ENCODE measurements around the gene GNAI2.

The GNAI2 gene

DNA sequence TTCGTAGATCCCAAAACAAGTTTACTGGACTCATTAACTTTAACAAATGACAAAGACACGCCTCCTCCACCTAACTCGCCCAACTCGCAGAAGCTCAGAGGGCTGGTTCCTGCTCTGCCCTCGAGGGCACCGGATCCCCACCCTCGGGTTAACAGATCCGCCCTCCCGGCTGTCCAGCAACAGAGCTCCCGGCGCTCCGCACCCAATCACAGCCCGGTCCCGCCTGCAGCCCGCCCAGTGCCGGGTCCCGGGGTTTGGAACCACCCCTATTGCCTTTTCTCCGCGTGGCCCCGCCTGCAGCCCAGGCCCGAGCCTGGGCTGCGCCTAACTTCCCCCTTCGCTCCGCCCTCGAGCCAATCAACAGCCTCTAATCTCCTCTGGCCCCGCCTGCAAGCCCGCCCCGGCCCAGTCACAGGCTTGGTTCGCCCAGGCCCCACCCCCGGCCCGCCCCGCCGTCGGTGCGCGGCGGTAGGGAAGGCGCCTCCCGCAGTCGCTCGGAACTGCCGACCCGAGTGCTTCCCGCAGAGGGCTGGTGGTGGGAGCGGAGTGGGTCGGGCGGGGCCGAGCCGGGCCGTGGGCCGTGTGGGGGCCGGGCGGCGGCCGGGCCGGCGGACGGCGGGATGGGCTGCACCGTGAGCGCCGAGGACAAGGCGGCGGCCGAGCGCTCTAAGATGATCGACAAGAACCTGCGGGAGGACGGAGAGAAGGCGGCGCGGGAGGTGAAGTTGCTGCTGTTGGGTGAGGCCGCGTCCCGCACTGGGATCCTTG, at the start of gene GNAI2:
Gene GNAI2 (plus strand): TSS at position 489 of the 768 bp plus-strand sequence. CDS start 132 bp downstream, at position 621.
- peak; percentile 100 for DNase-seq (ENCODE audit: low spot score)

DNA sequence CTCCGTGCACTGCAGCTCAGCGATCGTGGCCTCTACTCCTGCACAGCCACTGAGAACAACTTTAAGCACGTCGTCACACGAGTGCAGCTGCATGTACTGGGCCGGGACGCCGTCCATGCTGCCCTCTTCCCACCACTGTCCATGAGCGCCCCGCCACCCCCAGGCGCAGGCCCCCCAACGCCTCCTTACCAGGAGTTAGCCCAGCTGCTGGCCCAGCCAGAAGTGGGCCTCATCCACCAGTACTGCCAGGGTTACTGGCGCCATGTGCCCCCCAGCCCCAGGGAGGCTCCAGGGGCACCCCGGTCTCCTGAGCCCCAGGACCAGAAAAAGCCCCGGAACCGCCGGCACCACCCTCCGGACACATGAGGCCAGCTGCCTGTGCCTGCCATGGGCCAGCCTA, 48.3 kb upstream of the GNAI2 start:
- no peak for DNase-seq (ENCODE audit: low spot score)

DNA sequence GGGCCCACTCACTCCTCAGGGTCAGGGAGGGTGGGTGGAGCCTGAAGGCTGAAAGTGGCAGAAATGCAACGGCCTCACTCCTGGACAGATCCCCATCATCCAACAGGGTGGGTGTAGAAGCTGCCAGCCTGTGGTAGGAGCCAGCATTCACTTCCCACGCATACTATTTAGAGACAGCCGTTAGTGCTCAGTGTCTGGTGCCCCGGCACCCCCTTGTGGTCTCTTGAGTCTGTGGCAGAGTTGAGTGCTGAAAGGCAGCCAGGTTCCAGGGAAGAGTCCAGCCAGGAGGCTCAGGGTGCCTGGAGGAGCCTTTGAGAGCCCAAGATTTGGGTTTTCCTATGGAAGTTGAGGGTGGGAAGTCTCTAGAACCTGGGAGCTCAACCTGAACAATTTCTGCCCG, 46.7 kb upstream of the GNAI2 start:
- DNase-seq (ENCODE audit: low spot score): peak; percentile 59

DNA sequence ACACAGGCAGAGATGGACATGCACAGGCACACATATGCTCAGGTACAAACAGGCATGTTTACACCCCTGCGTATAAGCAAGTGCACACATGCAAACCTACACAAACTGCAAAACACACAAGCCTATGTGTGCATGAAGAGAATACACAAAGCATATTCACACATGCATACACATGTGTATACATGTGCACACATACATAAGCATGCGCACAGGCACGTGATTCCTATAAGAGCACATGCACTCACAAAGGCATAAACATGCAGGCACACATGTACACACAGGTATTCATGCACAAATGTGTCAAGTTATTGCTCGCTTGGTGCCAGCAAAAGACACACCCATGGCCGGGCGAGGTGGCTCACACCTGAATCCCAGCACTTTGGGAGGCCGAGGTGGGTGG, 46.0 kb upstream of the GNAI2 start:
- no peak for DNase-seq (ENCODE audit: low spot score)

DNA sequence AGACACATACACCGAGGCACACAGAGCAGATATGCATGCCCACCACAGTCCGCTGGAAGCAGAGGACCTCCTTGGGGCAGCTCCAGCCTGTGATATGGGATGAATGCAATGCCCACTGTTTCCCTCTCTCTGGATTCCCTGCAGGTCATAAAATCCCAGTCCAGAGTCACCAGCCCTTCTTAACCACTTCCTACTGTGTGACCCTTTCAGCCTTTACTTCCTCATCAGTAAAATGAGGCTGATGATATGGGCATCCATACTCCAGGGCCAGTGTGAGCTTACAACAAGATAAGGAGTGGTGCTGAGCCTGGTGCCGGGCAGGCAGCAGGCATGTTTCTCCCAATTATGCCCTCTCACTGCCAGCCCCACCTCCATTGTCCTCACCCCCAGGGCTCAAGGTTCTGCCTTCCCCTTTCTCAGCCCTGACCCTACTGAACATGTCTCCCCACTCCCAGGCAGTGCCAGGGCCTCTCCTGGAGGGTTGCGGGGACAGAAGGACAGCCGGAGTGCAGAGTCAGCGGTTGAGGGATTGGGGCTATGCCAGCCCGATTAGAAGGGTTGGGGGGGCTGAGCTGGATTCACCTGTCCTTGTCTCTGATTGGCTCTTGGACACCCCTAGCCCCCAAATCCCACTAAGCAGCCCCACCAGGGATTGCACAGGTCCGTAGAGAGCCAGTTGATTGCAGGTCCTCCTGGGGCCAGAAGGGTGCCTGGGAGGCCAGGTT, 44.9 kb upstream of the GNAI2 start, which contains the start of gene GNAT1:
Gene GNAT1 (plus strand): TSS at position 675 of the 725 bp plus-strand sequence. CDS start 116 bp downstream, outside the sequence.
- no peak for DNase-seq (ENCODE audit: low spot score)

DNA sequence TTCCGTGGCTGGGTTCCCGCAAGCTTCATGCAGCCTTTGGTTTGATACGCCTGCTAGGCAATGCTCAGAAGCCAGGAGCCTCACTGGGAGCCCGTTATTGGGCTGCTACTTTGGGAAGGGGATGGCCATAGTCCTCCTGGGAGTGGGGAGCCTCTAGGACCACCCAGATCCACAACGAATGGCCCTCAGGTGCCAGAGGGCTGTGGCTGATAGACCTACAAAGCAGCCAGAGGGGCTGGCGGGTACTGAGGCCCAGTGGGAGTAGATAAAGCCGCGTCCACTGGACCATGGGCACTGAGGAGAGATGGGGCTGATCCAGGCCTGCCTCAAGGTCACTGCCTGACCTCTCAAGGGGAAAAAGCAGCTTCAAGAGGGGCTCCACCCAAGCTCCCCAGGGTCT, 43.9 kb upstream of the GNAI2 start:
- DNase-seq (ENCODE audit: low spot score): no peak

DNA sequence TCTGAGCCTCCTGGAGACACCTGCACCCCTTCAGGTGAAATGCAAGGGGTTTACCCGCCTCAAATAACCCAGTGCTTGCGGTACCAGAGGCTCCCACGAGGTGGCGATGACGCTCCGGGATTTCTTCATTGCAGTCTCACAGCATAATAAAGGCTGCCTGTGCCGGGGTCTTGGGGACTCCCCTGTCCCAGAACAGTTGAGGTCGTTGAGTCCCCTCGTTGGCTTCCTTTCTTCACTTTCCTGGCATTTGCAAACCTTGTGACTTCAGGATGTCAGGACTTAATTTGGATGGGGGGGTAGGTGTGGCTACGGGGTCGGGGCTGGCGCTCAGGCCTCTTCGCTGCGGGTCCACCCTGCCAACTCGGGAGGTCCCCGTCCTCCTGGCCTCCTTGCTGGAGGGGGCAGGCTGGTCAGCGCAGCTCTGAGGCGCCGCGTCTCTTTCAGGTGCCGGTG, 43.3 kb upstream of the GNAI2 start:
- peak; percentile 47 for DNase-seq (ENCODE audit: low spot score)

DNA sequence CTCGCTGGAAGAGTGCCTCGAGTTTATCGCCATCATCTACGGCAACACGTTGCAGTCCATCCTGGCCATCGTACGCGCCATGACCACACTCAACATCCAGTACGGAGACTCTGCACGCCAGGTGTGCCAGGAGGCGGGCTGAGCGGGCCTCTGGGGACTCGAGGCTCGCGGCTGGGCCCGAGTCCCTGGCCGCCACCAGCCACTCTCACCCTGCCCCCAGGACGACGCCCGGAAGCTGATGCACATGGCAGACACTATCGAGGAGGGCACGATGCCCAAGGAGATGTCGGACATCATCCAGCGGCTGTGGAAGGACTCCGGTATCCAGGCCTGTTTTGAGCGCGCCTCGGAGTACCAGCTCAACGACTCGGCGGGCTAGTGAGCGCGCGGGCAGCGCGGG, 42.7 kb upstream of the GNAI2 start:
- DNase-seq (ENCODE audit: low spot score): no peak

DNA sequence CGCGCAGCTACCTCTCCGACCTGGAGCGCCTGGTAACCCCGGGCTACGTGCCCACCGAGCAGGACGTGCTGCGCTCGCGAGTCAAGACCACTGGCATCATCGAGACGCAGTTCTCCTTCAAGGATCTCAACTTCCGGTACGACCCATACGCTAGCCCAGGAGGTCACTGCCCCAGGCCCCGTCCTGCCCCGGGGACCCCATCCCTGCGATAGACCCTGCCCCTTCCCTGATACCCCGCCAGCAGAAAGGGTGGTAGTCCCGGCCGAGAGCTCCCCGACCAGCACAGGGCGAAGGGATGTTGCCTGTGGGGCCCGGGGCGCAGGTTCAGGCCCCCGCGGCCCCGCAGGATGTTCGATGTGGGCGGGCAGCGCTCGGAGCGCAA, 42.3 kb upstream of the GNAI2 start:
- DNase-seq (ENCODE audit: low spot score): no peak

DNA sequence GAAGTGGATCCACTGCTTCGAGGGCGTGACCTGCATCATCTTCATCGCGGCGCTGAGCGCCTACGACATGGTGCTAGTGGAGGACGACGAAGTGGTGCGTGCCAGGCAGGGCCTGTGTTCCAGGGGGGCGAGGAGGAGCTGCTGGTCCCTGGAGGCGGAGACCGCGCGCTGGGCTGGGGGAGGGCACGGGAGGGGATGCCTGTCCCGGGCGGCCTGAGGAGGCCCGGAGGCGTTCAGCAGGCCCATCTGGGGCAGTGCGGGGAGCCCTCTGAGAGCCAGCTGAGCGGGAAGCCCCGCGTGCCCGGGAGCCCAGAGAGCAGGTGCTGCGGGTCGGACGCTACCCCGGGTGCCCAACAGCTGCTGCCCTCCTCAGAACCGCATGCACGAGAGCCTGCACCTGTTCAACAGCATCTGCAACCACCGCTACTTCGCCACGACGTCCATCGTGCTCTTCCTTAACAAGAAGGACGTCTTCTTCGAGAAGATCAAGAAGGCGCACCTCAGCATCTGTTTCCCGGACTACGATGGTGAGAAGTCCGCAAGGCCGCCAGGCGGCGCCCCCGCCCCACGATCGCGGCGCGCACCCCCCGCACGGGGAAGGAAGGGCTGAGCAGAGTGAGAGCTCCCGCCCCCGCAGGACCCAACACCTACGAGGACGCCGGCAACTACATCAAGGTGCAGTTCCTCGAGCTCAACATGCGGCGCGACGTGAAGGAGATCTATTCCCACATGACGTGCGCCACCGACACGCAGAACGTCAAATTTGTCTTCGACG, 41.7 kb upstream of the GNAI2 start:
- peak; percentile 47 for DNase-seq (ENCODE audit: low spot score)

DNA sequence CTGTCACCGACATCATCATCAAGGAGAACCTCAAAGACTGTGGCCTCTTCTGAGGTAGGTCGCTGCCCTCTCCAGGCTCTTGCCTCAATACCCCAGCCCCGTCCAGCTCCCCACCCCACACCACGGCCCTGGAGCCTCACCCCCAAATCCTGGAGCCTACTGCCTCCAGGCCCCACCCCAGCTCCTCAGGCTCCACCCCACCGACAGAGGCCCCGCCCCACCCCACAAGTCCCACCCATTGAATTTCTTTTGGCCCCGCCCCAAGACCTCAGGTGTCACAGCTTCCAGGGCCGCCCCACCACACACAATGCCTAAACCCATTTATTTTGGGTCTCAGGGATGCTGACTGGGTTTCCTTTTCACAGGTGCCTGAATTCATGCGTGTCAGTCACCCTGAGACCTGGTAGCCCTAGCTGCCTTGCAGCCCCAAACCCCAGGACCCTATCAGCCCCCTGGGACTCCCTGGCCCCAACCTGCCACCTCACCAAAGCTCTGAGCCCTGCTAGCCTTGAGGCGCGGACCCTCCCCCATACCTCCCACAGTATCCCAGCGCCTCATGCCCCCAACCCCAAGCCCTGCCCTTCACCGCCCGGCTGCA, 41.0 kb upstream of the GNAI2 start:
- no peak for DNase-seq (ENCODE audit: low spot score)

DNA sequence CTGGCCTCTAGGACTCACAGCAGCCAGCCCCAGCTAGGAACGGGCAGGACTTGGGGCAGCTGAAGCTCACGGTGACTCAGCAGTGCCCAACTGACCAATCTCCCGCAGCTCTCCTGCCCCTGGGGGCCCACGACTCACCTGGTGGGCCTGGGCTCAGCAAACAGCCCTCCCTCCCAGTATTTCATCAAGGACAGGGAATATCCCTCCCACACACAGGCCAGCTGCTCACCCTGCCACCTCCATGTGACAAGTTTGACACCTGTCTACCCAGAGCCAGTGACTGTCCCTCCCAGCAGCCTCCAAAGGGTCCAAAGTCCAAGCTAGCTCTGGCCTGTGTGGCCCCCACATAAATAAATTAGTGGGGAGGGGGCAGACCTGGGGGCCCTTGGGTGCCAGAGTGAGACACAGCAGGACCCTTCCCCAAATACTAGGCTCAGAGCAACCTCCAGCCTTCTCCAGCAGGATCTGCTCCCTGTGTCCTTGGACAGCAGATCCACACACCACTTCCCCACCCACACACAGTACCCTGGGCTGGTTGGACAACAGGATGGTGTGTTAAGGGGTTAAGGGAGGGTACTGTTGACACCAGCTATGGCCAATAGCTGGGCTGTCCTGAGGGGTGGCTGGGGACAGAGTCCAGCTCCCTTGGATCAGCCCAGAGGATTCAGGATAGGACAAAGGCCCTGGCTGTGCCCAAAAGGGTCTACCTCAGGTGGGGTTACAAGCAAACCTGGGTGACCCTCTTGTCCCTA, 40.3 kb upstream of the GNAI2 start:
- no peak for DNase-seq (ENCODE audit: low spot score)

DNA sequence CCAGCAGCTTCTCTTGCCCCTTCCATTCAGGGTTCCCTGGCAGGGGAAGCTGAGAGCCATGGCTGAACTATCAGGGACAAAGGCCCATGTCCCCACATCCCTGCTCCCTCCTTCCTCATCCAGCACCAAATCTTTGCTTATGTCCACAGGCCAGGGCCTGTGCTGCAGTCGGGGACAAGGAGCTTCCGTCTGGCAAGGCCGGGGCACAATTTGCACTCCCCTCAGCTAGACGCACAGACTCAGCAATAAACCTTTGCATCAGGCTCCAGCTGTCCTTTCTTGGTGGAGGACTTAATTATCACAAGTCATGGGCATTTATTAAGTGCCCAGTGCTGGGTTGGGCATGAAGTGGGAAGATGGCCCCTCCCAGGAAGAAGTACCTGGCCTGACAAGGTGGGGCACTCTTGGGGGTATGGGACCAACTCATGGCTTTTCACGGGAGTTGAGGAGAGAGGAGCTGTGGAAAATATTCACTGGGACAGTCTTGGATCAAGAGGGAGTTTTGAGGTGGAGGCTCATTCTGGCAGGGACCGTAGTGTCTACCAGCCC, 39.7 kb upstream of the GNAI2 start:
- no peak for DNase-seq (ENCODE audit: low spot score)

DNA sequence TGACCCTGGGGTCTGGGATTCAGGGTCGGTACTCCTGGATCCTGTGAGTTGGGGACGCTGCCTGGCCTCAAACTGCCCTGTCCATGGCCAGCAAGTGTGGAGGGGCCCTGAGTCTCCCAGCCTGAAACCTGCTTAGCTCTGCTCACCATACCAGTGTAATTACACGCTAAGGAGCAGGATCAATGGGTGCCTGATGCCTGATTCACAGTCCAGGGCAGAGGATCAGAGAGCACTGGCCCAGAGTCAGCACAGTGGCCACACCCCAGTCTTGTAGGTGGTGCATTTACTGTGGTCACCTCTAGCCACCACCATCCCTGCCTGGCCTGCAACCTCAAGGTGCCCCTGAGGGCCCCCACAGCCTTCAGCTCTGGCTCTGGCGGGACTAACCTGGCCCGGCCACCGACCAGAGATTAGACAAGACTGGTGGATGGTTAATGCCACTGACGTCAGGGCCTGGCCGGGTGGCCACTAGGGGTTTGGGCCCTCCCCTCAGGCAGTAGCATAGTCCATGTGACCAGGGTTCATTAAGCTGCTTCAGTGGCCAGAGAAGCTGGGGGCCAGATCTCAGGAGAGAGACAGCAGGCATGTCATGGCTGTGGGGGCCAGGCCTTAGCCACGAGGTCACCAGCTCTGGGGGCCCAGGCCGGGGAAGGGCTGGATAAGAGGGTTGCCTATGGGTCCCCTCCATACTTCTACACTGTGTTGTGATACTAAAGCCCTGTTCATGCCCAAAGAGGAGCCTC, 34.3 kb upstream of the GNAI2 start:
- no peak for DNase-seq (ENCODE audit: low spot score)

DNA sequence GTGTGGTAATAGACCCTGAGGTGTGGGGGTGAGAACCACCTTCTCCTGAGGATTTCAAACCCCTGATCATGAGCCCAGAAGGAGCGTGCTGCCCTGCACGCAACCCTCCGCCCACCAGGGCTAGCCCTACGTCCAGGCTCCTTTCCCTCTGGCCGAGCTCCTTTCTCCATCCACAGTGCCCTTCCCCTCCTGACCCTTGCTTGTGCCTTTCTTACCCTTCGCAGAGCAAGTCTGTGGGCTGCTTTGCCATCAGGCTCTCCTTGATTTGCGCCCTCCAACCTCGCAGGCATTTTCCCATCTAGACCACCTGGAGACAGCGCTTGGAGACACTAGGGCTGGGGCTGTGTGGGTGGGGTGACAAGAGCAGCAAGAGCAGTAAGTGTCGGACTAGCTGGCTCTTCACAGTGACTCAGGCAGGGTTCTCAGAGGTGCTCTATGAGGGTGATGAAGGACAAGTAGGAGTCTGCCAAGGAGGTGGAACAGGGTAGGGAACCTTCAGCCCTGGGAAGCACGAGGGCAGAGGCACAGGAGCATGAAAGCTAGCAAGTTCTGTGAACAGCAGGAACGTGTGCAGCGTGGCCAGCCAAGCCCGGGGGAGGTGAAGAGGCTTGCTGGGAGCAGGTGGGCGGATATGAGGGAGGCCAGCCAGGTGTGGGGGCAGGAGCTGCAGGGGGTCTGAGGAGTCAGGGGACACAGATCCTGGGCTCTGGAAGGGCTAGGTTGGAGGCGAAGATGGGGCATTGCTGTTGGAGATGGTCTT, 33.5 kb upstream of the GNAI2 start:
- DNase-seq (ENCODE audit: low spot score): no peak

DNA sequence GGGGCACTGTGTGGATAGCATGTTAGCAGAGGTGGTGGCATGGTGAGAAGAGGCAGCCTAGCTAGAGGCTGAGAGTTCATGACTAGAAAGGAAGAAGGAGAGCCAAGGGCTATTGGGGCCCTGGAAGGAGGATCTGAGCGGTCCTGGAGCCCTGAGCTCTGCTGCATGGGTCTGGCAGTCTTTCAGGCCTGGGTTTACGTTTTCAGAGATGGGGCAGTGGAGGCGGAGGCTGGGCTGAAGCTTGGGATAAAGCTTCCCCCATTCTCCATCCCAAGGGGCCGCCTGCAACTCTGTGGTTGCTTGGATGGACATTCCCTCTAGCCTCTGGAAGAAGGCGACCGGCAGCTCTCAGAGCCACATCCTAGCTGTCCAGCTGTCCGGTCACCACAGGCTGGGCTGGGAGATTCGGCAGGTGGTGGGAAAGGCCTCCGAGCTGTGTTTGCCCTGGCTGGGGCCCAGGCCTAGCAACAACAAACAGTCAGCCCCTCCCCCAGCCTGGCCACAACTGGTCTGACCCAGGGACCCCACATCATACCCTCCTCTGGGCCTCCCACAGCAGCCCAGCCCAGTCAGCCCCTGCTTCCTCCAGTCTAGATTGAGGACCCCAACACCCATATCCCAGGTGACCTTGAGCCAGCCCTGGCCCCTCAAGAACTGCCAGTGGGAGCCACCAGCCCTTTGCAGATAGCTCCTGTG, 32.7 kb upstream of the GNAI2 start:
- DNase-seq (ENCODE audit: low spot score): no peak

DNA sequence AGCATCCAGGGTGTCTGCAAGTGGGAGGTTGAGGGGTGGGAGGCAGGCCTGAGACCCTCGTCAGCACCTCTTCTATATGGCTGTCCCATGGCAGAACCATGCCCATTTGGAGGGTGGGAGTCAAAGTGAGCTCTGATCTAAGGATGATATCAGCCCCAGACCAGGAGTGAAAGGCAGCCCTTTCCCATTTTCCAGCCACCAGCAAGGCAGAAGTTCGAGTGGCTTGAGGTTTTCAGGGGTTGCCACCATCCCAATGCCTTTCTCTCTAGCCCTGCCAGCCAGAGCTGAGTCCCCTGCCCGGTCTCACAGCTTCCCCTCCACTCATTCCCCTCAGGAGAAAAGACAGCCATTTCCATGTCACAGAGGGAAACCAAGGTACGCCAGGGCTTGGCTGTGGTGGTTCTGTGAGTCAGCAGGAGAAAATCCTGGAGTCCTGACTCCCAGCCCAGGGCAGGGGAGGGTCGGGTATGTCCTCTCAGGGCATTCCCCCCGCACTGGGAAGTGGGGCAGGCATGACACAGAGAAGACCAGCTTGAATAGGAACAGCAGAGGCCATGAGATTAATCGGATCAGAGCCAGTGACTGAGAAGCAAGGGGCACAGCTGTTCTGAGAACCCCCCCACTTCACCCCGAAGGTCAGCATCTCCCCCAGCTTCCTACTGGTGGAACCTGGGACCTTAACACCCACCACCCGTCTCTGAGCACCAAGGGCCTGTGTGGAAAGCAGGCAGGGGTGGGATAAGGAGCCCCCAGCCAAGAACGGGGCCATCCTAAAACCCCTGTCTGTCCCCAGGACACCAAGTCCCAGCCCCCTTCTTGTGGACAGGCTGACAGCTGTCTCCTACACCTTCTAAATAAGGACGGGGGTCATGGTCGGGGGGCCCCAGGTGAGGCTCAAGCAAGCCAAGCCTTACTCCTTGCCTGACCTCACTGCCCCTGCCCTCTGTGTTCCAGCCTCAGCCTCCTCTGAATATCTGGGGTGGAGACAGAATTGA, 31.9 kb upstream of the GNAI2 start:
- no peak for DNase-seq (ENCODE audit: low spot score)

Measured in globus pallidus (tissue), 1 donor.